ENCODE data around the gene SDK2.

DNA sequence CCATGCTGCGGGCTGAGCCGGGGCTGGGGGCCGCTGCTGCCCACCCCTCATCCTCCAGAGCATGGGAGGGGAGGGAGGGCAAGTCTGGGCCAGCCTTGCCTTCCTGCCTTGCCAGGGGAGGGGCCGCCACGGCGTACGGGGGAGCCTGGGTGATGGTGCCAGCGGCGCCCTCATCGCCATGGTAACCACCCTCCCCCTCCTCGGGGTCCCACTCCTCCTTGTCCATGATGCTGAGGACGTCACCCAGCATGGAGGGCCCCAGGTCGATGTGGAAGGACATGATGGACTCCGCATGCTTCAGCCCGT lies 358.7 kb downstream of the SDK2 start:
- TF ChIP-seq GABPA (IDR thresholded peaks at IDR 0.05; ENCODE audit: borderline replicate concordance, insufficient read depth, low read length) (no peak), YY1 (IDR thresholded peaks at IDR 0.05; ENCODE audit: low read depth, low read length) (no peak), CBX5 (IDR thresholded peaks at IDR 0.05; ENCODE audit: low read depth, low read length) (no peak), SIX5 (IDR thresholded peaks at IDR 0.05; ENCODE audit: low read depth, low read length) (no peak), POLR2AphosphoS5 (IDR thresholded peaks at IDR 0.05; ENCODE audit: low read depth, low read length) (no peak), TAF1 (IDR thresholded peaks at IDR 0.05; ENCODE audit: low read depth, low read length) (no peak), ASH2L (IDR thresholded peaks at IDR 0.05; ENCODE audit: low read length) (no peak), KDM5A (IDR thresholded peaks at IDR 0.05; ENCODE audit: low read length) (no peak)
- TF ChIP-seq, protein P1, sequence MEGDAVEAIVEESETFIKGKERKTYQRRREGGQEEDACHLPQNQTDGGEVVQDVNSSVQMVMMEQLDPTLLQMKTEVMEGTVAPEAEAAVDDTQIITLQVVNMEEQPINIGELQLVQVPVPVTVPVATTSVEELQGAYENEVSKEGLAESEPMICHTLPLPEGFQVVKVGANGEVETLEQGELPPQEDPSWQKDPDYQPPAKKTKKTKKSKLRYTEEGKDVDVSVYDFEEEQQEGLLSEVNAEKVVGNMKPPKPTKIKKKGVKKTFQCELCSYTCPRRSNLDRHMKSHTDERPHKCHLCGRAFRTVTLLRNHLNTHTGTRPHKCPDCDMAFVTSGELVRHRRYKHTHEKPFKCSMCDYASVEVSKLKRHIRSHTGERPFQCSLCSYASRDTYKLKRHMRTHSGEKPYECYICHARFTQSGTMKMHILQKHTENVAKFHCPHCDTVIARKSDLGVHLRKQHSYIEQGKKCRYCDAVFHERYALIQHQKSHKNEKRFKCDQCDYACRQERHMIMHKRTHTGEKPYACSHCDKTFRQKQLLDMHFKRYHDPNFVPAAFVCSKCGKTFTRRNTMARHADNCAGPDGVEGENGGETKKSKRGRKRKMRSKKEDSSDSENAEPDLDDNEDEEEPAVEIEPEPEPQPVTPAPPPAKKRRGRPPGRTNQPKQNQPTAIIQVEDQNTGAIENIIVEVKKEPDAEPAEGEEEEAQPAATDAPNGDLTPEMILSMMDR (IDR thresholded peaks at IDR 0.05; ENCODE audit: control extremely low read depth in 1 of 3, insufficient read depth in 1 of 3, low read depth in 1 of 3, low read length in 3 of 3) = no peak
